Neural crest cell (in vitro differentiated cells): ENCODE data around the gene DNAJC1. TPM values are rescaled to one million over a fixed set of nuclear protein-coding genes. Genes with fewer than 3 reads are reported as not detected.

ENCODE experiments used
- DNase-seq: peaks from one replicate; pipeline ENCODE4 v3.0.0; 2021; ENCODE audit warnings: low read depth, mixed read lengths, low spot score
- H3K27ac Mint-ChIP-seq: one replicate; pipeline ENCODE4 v1.8.0; 2021; ENCODE audit warnings: mild to moderate bottlenecking, mixed read lengths; ENCODE audit not compliant: unreplicated experiment
- H3K27me3 Mint-ChIP-seq: 2 replicates; pipeline ENCODE4 v1.8.0; 2021; ENCODE audit warnings: low read depth, mild to moderate bottlenecking, mixed read lengths
- H3K36me3 Mint-ChIP-seq: 2 replicates; pipeline ENCODE4 v1.8.0; 2021; ENCODE audit warnings: low read depth, mild to moderate bottlenecking, mixed read lengths
- H3K4me1 Mint-ChIP-seq: 2 replicates; pipeline ENCODE4 v1.8.0; 2021; ENCODE audit warnings: mixed read lengths
- H3K4me3 Mint-ChIP-seq: one replicate; pipeline ENCODE4 v1.8.0; 2021; ENCODE audit warnings: mild to moderate bottlenecking, mixed read lengths
- H3K9me3 Mint-ChIP-seq: 2 replicates; pipeline ENCODE4 v1.8.0; 2021; ENCODE audit warnings: mixed read lengths
- CTCF ChIP-seq: fragments of 200-600 bp; sonication (generic); conservative IDR thresholded peaks from 2 replicates; pipeline ENCODE4 v1.5.0; 2021; ENCODE audit warnings: antibody characterized with exemption, mild to moderate bottlenecking
- total RNA-seq: library from RNA; stranded (reverse); gene quantifications from 2 replicates; pipeline ENCODE4 v1.2.1, GENCODE V29; 2021

The DNAJC1 gene
- total RNA-seq, 1 donor from 2014 or later, result 34.3 TPM

- TF ChIP-seq CTCF, result no peak
- DNase-seq, result no peak
- Mint-ChIP-seq H3K36me3 (peaks cover 3% of the 10 kb centered on the region), H3K4me3 (no peak overlapping the region), H3K27ac (no peak overlapping the region), H3K9me3 (peaks cover 7% of the 10 kb centered on the region), H3K4me1 (peaks cover 22% of the 10 kb centered on the region), H3K27me3 (no peaks in the 10 kb centered on the region)
Observed at GRCh38 chr10:22005763-22006162, 2.2 kb upstream of the DNAJC1 start.

GRCh38 chr10:22003964-22004281 is 393 bp upstream of the DNAJC1 start:
- Mint-ChIP-seq H3K4me3 (peak overlapping the region; percentile 93), H3K27me3 (no peaks in the 10 kb centered on the region), H3K4me1 (peaks cover 27% of the 10 kb centered on the region), H3K36me3 (peaks cover 11% of the 10 kb centered on the region), H3K27ac (peak overlapping the region; percentile 87), H3K9me3 (peaks cover 7% of the 10 kb centered on the region)
- no peak for DNase-seq
- no peak for TF ChIP-seq CTCF

DNA sequence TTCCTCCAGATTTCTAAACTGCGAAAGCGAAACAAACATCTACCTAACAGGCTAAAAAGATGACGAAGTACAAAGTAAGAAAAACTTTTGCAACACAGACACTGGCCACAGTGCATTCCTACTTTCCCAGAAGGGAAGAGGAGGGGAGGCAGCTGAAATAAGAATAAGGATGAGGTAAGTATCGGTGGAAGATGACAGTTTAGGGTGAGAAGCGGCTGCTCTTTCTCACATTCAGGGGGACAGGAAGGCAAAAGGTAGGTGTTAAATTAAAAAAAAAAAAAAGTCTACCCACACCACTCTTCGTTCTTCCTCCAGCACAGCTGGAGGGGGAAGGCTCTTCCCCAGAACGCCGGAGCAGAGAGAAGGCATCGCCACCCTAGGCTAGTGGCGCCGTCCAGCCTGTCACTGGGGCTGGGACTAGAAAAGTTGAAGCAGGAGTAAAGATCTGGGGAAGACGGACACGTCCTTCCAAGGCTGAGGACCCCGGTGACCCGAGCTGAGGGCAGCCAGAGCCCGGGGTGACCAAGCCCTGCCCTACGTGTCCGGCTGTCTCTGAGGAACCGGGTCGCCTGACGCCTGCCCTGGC is 846 bp downstream of the DNAJC1 start:
- TF ChIP-seq CTCF, result no peak
- peaks cover 27% of the 10 kb centered on the region for H3K4me1 Mint-ChIP-seq
- peak overlapping the region; percentile 93 for H3K4me3 Mint-ChIP-seq
- peaks cover 7% of the 10 kb centered on the region for H3K9me3 Mint-ChIP-seq
- DNase-seq, result no peak
- H3K27ac Mint-ChIP-seq, result peak overlapping the region; percentile 3
- peaks cover 11% of the 10 kb centered on the region for H3K36me3 Mint-ChIP-seq
- no peaks in the 10 kb centered on the region for H3K27me3 Mint-ChIP-seq

GRCh38 chr10:21995557-21995956 is 8.0 kb downstream of the DNAJC1 start:
- no peak overlapping the region for H3K4me3 Mint-ChIP-seq
- H3K4me1 Mint-ChIP-seq, result peaks cover 5% of the 10 kb centered on the region
- H3K27me3 Mint-ChIP-seq, result no peaks in the 10 kb centered on the region
- H3K27ac Mint-ChIP-seq, result no peak overlapping the region
- DNase-seq, result no peak
- H3K36me3 Mint-ChIP-seq, result peaks cover 13% of the 10 kb centered on the region
- no peak for TF ChIP-seq CTCF
- H3K9me3 Mint-ChIP-seq, result peaks cover 5% of the 10 kb centered on the region

- H3K27ac Mint-ChIP-seq, result no peak overlapping the region
- H3K36me3 Mint-ChIP-seq, result peaks cover 4% of the 10 kb centered on the region
- no peak overlapping the region for H3K4me3 Mint-ChIP-seq
- peaks cover 4% of the 10 kb centered on the region for H3K4me1 Mint-ChIP-seq
- no peaks in the 10 kb centered on the region for H3K27me3 Mint-ChIP-seq
- peaks cover 5% of the 10 kb centered on the region for H3K9me3 Mint-ChIP-seq
- no peak for DNase-seq
- TF ChIP-seq CTCF, result peak; percentile 74
Observed at GRCh38 chr10:21993360-21994001, 10.0 kb downstream of the DNAJC1 start.
